HG02970 (cell line): ENCODE data around the gene PPARG.
"Not testable (repeated sequence)": the region's sequence is repeated elsewhere in the genome, so short reads cannot be mapped to it uniquely, and the experiment has no call there.

Source experiments
- ATAC-seq: cut with Tn5 transposase; IDR thresholded peaks from one replicate; pipeline ENCODE4 v1.9.1; 2021; ENCODE audit warnings: mild to moderate bottlenecking, moderate library complexity, moderate number of reproducible peaks; ENCODE audit not compliant: unreplicated experiment, low FRiP score

The PPARG gene

GRCh38 chr3:12370758-12371157 is 81.9 kb downstream of the PPARG start:
- no peak for ATAC-seq

DNA sequence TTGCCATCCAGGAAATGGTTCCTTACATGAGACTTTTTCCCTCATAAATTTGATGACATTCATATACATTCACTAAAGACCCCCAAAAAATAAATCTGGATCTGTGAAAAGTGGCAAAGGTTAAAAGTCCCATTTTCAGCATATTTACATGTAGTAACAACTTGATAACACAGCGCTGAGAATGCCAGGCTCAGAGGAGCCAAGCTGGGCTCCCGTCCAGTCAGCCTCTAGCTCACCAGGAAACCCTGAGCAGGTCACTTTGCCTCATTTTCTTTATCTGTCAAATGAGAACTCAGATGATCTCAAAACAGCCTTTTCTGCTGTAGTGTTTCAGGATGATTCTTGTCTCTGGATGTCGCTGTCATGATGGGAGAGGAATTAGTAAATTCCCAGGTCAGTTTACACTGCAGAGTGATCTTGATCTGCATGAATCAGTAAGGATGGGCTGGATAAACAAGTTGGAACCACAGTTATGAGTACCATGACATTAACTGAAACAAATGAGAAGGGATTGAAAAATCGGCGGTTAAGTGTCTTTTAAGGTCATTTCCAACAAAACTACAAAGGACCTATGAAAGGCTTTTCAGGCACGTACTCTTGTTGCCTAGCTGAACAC is 82.8 kb downstream of the PPARG start:
- no peak for ATAC-seq

- no peak for ATAC-seq
Measured at GRCh38 chr3:12372741-12373280, 83.9 kb downstream of the PPARG start.

DNA sequence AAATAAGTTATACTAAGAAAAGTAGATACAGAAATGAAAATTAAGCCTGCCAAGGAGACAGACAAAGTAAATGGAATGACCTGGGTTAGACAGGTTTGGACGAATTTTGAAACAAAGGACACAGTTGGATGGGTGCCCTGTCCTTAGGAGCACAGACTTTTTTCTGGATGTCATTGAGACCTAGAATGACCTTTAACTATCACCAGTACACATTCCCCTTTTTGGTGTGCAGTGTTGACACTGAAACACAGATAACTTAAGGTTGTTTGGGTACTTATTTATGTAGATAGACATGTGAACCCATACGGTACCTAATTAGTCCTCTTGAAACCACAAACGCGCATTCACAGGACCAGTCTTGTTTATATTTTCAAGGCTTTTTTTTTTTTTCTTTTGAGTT is 86.7 kb downstream of the PPARG start:
- ATAC-seq: no peak

- no peak for ATAC-seq
Measured at GRCh38 chr3:12379640-12380429, 91.0 kb downstream of the PPARG start.

DNA sequence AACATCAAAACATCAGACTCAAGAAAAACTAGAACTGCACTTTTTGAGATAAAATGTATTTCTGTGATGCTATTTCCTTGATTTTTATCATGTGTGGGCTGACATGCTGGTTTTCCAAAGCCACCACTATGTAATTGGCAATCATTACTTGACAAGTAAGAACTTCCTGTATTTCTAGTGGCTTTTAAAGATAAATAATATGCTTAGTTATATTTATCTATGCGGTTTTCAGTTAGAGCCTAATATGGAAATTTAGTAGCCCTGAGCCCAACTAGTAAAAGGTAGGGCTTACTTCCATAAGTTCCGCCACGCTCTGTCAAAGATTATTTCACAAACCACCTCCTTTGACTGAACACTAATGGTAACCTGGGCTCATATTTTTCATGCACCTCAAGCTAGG is 91.6 kb downstream of the PPARG start:
- ATAC-seq: no peak

- no peak for ATAC-seq
Measured at GRCh38 chr3:12381199-12381598, 92.3 kb downstream of the PPARG start.

GRCh38 chr3:12383218-12383617 is 94.3 kb downstream of the PPARG start:
- ATAC-seq: no peak

- ATAC-seq: no peak
Measured at GRCh38 chr3:12384451-12385233, 95.8 kb downstream of the PPARG start.

GRCh38 chr3:12386514-12387291 is 97.8 kb downstream of the PPARG start:
- not testable (repeated sequence) for ATAC-seq

DNA sequence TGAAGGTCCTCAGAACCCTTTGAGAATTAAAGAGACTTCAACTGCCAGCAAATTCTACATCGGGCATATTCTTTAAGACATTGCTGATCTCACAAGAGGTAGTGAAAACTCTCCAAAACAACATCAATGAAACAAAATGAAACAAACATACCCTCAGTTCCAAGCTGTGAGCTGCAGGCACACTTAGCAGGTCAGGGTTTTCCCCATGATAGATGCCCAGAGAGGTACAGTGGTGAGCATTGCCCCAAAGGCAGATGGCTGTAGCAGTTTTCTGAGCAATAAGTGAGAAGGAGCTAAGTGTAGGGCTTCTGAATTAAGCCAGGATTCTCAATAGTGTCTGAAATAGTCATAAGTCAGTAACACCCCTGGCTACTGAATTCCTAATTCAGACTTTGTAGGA is 99.3 kb downstream of the PPARG start:
- ATAC-seq: no peak

DNA sequence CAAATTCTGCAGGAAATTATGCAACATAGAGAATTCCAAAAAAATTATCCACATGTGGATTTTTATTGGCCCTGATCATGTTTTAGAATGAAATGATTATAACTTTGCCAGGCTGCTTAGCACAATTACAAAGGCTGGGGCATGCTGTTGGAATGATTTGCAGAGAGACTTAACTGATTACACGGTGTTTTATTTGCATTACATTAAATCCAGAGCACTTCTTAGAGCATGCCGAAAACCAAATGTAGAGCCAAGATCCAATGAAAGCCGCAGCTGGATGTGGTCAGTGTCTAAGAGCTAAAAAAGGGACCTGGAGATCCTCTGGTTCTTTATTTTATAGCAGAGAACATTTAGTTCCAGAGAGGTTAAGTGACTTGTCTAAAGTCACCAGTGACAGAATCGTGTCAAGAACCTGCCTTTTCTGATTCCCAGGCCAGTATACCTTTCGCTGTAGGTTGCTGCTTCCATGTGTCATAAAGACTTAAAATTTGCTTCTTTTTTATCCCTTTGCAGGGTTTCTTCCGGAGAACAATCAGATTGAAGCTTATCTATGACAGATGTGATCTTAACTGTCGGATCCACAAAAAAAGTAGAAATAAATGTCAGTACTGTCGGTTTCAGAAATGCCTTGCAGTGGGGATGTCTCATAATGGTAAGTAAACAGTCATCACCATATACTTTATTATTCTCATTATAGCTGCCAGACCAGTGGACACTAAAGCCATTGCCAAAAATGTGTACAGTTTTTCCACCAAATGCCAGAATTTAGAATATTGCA is 103.4 kb downstream of the PPARG start:
- ATAC-seq: no peak

DNA sequence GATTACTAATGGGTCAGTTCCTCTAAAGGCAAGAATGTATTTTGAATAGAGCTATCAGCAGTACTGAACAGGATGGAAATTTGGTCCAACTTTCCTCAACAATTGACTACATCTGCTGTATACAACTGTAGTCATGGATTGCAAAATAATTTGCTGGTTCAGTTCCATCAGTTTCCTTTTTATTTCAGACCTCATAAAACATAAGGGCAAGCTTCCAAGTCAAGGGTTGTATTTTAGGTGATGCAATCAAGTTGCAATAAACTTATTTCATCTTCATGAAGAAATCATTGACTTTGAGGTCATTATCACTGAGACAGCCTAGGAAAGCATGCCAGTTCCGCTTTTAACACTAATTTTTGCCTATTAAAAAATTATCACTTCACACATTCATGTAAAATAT is 105.0 kb downstream of the PPARG start:
- no peak for ATAC-seq

- ATAC-seq: no peak
Measured at GRCh38 chr3:12394569-12395271, 105.8 kb downstream of the PPARG start.

- peak; percentile 92 for ATAC-seq
Measured at GRCh38 chr3:12395349-12396012, 106.6 kb downstream of the PPARG start.

- no peak for ATAC-seq
Measured at GRCh38 chr3:12396471-12396870, 107.6 kb downstream of the PPARG start.

- no peak for ATAC-seq
Measured at GRCh38 chr3:12399226-12399625, 110.4 kb downstream of the PPARG start.

DNA sequence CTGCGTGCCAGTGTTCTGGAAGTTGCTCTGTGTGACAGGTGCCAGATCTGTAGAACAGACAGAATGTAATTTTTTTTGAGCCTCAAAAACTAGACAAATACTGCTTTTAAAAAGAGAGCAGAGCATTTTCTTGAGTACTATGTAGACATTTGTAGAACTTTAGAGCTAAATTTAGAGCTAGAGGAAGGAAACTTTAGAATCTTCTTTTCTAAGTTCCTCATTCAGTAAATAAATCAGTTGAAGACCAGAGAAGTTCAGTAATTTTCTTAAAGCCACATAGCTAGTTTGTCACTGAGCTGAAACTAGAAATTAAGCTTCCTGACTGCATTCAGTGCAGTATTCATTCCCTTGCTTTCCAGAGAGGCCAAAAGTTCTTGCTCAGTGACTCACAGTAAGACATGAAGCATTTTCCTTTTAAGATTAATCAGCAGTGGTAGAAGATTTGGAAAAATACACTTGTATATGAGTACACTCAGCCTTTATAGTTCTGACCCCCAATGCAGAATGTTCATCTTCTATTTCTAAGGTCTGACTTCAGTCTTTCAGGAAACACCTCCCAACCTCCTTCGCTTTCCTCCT is 111.8 kb downstream of the PPARG start:
- no peak for ATAC-seq
